HCT116 (cell line): ENCODE results near the gene CPLANE2. TPM values are rescaled to one million over a fixed set of nuclear protein-coding genes. Genes with fewer than 3 reads are reported as not detected.

ENCODE experiments used
- ATAC-seq: fragments of 200-7000 bp; cut with Tn5 transposase; 2 replicates; pipeline ENCODE4 v1.9.1; 2020; ENCODE audit warnings: mild to moderate bottlenecking, moderate library complexity
- BruUV-seq: library from RNA; stranded (reverse); fragments of 400-500 nt; replicated peaks from 2 replicates; lab custom pipeline; 2021; lab: Mats Ljungman, UMichigan
- CTCF ChIA-PET: fragments of 300-600 bp; sonication (Branson Sonifier 250); formaldehyde crosslinking; loops from one replicate; lab custom pipeline; 2021; ENCODE audit warnings: antibody characterized with exemption; lab: Charles Lee
- POLR2A ChIA-PET: fragments of 300-600, 350-600 bp; sonication (Branson Sonifier 250); formaldehyde crosslinking; loops from one replicate; lab custom pipeline; 2021; ENCODE audit warnings: antibody characterized with exemption; lab: Charles Lee
- RAD21 ChIA-PET, 2 experiments: fragments of 300-600 bp; sonication (Branson Sonifier 250); formaldehyde crosslinking; loops; one replicate each; lab custom pipeline; 2023; ENCODE audit warnings: low total read pairs in 2 of 2; ENCODE audit not compliant: uncharacterized antibody in 2 of 2, unreplicated experiment in 2 of 2, low non-redundant PET in 1 of 2; lab: Charles Lee
- DNase-seq: peaks from one replicate; pipeline ENCODE4 v3.0.0-alpha.2; 2010; ENCODE audit warnings: low read depth, low spot score
- H2AFZ ChIP-seq: fragments of 200-600 bp; shearing (Covaris generic), sonication (generic); 2 replicates; pipeline ENCODE4 v1.6.1; 2017; ENCODE audit warnings: low read depth, mixed run types, mixed read lengths, antibody characterized with exemption, low read length; ENCODE audit not compliant: poor library complexity, severe bottlenecking
- H3K27ac ChIP-seq: 2 replicates; pipeline ENCODE4 v1.5.1; 2012; ENCODE audit warnings: low read depth, low read length
- H3K27me3 ChIP-seq: fragments of 200-600 bp; sonication (generic); 2 replicates; pipeline ENCODE4 v1.6.1; 2016; ENCODE audit warnings: mixed run types, low read length, mixed read lengths; ENCODE audit not compliant: insufficient read depth
- H3K36me3 ChIP-seq, 2 experiments: fragments of 200-500 bp in 1 of 2; fragments of 200-600 bp in 1 of 2; sonication (Bioruptor generic) in 1 of 2; sonication (generic) in 1 of 2; 2 replicates each; pipeline versions ENCODE4 v1.5.1 to v1.6.1; 2014 to 2016; ENCODE audit warnings: low read length in 2 of 2, inconsistent platforms in 1 of 2, mixed read lengths in 1 of 2, mixed run types in 1 of 2; ENCODE audit not compliant: insufficient read depth in 2 of 2, control insufficient read depth in 1 of 2
- H3K4me1 ChIP-seq, 2 experiments: fragments of 200-600 bp in 1 of 2; sonication (generic) in 1 of 2; 2 replicates each; pipeline versions ENCODE4 v1.5.1 to v1.6.1; 2012 to 2017; ENCODE audit warnings: low read length in 2 of 2, inconsistent platforms in 1 of 2, mild to moderate bottlenecking in 1 of 2, mixed read lengths in 1 of 2, mixed run types in 1 of 2, moderate library complexity in 1 of 2; ENCODE audit not compliant: insufficient read depth in 2 of 2, control insufficient read depth in 1 of 2
- H3K4me2 ChIP-seq: fragments of 200-600 bp; sonication (generic); 2 replicates; pipeline ENCODE4 v1.6.1; 2017; ENCODE audit warnings: mixed run types, low read length, mixed read lengths
- H3K4me3 ChIP-seq, 2 experiments: fragments of 200-600 bp in 1 of 2; sonication (generic) in 1 of 2; replicated peaks in 1 of 2; 2 replicates each; pipeline ENCODE4 v1.5.1; 2011 to 2016; ENCODE audit warnings: low read length in 2 of 2, control low read depth in 1 of 2, low read depth in 1 of 2, mild to moderate bottlenecking in 1 of 2, mixed read lengths in 1 of 2, mixed run types in 1 of 2
- H3K79me2 ChIP-seq: fragments of 200-600 bp; sonication (generic); 2 replicates; pipeline ENCODE4 v1.6.1; 2017; ENCODE audit warnings: mild to moderate bottlenecking, mixed run types, low read length, moderate library complexity, mixed read lengths; ENCODE audit not compliant: insufficient read depth
- H3K9ac ChIP-seq: fragments of 200-600 bp; sonication (generic); 2 replicates; pipeline ENCODE4 v1.6.1; 2016; ENCODE audit warnings: low read length, mixed read lengths
- H3K9me2 ChIP-seq: fragments of 200-600 bp; sonication (generic), shearing (Covaris generic); 2 replicates; pipeline ENCODE4 v1.6.1; 2017; ENCODE audit warnings: mixed run types, mild to moderate bottlenecking, moderate library complexity; ENCODE audit not compliant: insufficient read depth
- H3K9me3 ChIP-seq, 2 experiments: fragments of 200-500 bp in 1 of 2; fragments of 200-600 bp in 1 of 2; sonication (Bioruptor generic) in 1 of 2; sonication (generic) in 1 of 2; 2 replicates each; pipeline ENCODE4 v1.6.1; 2014 to 2017; ENCODE audit warnings: low read length in 2 of 2, mixed read lengths in 2 of 2, inconsistent platforms in 1 of 2, low read depth in 1 of 2, mild to moderate bottlenecking in 1 of 2, mixed run types in 1 of 2, moderate library complexity in 1 of 2; ENCODE audit not compliant: control insufficient read depth in 1 of 2, insufficient read depth in 1 of 2
- H4K20me1 ChIP-seq: fragments of 200-600 bp; sonication (generic), shearing (Covaris generic); 2 replicates; pipeline ENCODE4 v1.6.1; 2017; ENCODE audit warnings: mixed run types, mild to moderate bottlenecking, moderate library complexity; ENCODE audit not compliant: insufficient read depth
- CEBPB ChIP-seq: IDR thresholded peaks from 2 replicates; pipeline ENCODE4 v1.6.1; 2012; ENCODE audit warnings: low read depth
- EGR1 ChIP-seq: IDR thresholded peaks from 2 replicates; pipeline ENCODE4 v1.6.1; 2012; ENCODE audit warnings: low read depth
- EZH2phosphoT487 ChIP-seq: fragments of 200-600 bp; IDR thresholded peaks from 2 replicates; pipeline ENCODE4 v1.6.1; 2018; ENCODE audit warnings: antibody characterized with exemption, borderline replicate concordance
- FOSL1 ChIP-seq: IDR thresholded peaks from 2 replicates; pipeline ENCODE4 v1.6.1; 2012; ENCODE audit warnings: low read depth
- POLR2A ChIP-seq: IDR thresholded peaks from 2 replicates; pipeline ENCODE4 v1.7.0; 2011; ENCODE audit warnings: borderline replicate concordance; ENCODE audit not compliant: insufficient read depth, insufficient read length; ENCODE audit errors: extremely low read depth
- POLR2AphosphoS5 ChIP-seq: IDR thresholded peaks from 2 replicates; pipeline ENCODE4 v1.6.1; 2011; ENCODE audit warnings: mild to moderate bottlenecking, low read depth, low read length, moderate library complexity
- TCF7L2 ChIP-seq: IDR thresholded peaks from 2 replicates; pipeline ENCODE4 v1.7.0; 2011; ENCODE audit warnings: borderline replicate concordance, inconsistent platforms; ENCODE audit not compliant: insufficient read depth, insufficient read length; ENCODE audit errors: extremely low read depth
- intact Hi-C: fragments of 100-400 bp; cut with micrococcal nuclease; formaldehyde crosslinking; loops from 2 replicates; pipeline ENCODE4 v1.10.0; 2022
- total RNA-seq: library from RNA; stranded (reverse); gene quantifications from one replicate; pipeline ENCODE4 v1.2.1, GENCODE V29; 2021; ENCODE audit not compliant: unreplicated experiment
- TF ChIP-seq, protein P1 (sequence below): IDR thresholded peaks from 2 replicates; pipeline ENCODE4 v1.6.1; 2012; ENCODE audit warnings: low read depth

The CPLANE2 gene
- total RNA-seq, 1 experiment from 2014 or later: 8.1 TPM

DNA sequence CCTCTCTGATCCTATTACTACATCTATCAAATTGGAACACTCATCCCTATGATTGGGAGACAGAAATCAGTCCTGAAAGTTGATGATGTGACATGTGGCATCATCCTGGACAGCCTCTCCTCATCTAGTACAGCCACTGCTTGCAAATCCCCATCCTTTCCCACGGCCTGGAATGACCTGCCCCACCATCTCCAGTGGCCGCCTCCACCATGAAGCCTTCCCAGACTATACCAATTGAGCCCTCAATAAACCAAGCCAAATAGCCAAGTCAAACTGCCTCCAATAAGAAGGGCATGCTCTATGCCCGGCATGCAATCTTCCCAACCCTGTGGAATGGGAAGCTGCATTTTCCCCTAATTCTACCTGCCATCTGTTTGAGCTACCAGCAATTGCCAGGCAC lies 24.0 kb downstream of the CPLANE2 start (continued):
- TF ChIP-seq, protein P1, sequence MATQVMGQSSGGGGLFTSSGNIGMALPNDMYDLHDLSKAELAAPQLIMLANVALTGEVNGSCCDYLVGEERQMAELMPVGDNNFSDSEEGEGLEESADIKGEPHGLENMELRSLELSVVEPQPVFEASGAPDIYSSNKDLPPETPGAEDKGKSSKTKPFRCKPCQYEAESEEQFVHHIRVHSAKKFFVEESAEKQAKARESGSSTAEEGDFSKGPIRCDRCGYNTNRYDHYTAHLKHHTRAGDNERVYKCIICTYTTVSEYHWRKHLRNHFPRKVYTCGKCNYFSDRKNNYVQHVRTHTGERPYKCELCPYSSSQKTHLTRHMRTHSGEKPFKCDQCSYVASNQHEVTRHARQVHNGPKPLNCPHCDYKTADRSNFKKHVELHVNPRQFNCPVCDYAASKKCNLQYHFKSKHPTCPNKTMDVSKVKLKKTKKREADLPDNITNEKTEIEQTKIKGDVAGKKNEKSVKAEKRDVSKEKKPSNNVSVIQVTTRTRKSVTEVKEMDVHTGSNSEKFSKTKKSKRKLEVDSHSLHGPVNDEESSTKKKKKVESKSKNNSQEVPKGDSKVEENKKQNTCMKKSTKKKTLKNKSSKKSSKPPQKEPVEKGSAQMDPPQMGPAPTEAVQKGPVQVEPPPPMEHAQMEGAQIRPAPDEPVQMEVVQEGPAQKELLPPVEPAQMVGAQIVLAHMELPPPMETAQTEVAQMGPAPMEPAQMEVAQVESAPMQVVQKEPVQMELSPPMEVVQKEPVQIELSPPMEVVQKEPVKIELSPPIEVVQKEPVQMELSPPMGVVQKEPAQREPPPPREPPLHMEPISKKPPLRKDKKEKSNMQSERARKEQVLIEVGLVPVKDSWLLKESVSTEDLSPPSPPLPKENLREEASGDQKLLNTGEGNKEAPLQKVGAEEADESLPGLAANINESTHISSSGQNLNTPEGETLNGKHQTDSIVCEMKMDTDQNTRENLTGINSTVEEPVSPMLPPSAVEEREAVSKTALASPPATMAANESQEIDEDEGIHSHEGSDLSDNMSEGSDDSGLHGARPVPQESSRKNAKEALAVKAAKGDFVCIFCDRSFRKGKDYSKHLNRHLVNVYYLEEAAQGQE: no peak
- TF ChIP-seq POLR2A (no peak), EZH2phosphoT487 (no peak), TCF7L2 (no peak), CEBPB (no peak)

DNA sequence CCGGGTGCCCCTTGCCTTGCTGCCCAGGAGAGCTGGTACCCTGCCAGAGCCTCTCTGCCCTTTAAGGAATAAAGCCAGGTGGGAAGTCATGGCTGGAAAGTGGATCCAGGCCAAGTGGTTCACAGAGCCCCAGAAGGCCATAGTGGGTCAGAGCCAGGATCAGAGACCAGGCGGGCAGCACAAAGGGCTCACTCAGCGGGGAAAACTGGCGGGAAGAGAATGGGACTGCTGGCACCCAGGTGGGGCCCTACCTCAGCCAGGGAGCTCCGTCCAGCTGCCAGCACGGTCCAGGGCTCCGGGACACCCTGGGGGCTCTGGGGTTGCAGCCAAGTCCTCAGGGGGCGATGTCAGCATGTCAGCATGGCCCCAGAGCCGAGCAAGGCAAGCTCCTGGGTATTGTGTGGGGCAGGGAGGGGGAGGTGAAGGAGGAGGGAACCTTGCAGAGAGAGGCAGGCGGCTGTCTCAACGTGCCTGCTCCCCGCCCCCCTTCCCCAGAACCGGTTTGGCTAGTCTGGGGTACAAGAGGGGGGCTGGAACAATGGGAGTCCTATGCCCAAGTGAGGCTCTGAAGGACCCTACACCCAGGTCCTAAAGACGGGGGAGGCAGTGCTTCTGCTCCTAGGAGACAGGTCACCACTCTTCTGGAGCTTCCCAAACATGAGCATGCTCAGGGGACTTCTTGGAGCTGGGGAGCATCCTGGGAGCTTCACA lies 24.6 kb downstream of the CPLANE2 start, which contains the start of gene ARHGEF19:
ARHGEF19 (minus strand) TSS at position 402 of the 711 bp plus-strand sequence. CDS start 3,598 bp downstream, outside the sequence.
- Histone ChIP-seq H3K4me3 (peak within 1 kb of the TSS; percentile 46 to 63), H3K4me2 (peak within 1 kb of the TSS; percentile 95), H3K27me3 (no peaks in the 10 kb centered on the region), H3K79me2 (no peaks in the 10 kb centered on the region; the same call in 1 of the 2 replicates), H2AFZ (no peak within 1 kb of the TSS), H3K36me3 (no peaks in the 10 kb centered on the region), H4K20me1 (no peaks in the 10 kb centered on the region), H3K27ac (peak within 1 kb of the TSS; percentile 75), H3K9me3 (no peaks in the 10 kb centered on the region), H3K9me2 (no peaks in the 10 kb centered on the region), H3K9ac (peak within 1 kb of the TSS; percentile 71), H3K4me1 (peaks cover 45 to 81% of the 10 kb centered on the region in 2 experiments)
- ATAC-seq (peak; percentile 25), DNase-seq (no peak)
- TF ChIP-seq TCF7L2 (no peak), EGR1 (no peak), POLR2AphosphoS5 (peak; percentile 41; the same call in 1 of the 2 replicates), EZH2phosphoT487 (no peak), FOSL1 (no peak)
- ChIA-PET RAD21 (no interaction called here), CTCF (interaction anchor here (0.5 to 1.0 kb wide), 2 partner anchors 62 to 130 kb away, joined by 3 to 5 read pairs; no protein-coding TSS in a partner anchor), POLR2A (interaction anchor here (1.1 kb wide), 1 partner anchor 37 kb away, joined by 3 read pairs; no protein-coding TSS in a partner anchor)
- BruUV-seq: TSS peak; percentile 39
- intact Hi-C loops: no loop called here
